Kasumi-1 (cell line): Measurements from ENCODE around the gene RASSF9.

Experiments used
- DNase-seq, 2 experiments: peaks; one replicate each; lab custom pipeline; 2025; lab: John Stamatoyannopoulos, UW

The RASSF9 gene

DNA sequence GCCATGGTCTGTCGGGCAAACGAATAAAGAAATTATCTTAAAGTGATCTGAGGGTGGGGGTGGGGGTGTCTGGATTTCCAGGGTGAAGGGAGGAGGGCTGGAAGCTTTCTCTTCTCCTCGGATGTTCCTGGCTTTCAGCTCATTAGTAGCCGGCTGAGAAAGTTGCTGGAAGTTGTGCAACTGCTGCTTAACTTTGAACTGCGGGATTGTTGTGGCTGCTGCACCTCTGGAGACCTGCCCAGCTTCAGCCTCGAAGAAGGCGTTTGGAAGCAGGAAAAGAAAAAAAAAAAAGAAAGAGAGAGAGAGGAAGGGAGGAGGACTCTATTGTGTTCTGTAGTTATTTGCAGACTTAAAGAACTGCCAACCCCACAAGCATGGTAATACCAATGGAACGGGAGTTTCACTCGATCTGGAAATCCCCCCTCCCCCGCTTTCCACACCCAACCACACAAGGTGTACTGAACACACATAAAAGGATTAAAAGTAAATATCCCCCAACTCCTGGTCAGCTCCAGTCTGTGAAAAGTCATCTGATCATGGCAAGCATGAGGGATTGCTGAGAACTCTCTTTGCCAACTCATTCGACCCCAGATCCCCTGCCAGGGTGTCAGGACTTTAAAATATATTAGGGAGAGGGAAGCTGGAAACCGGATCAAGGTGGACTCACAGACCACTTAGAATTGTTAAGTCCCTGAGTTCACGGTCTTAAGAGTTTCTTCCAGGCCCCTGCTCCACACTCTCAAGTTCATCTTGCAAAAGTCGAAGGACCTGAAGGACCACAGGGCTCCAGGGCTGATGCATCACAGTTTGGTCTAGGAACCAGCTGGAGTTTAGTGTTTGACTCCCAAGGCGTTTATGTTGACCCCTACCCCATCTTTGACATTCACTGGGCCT, at the start of gene RASSF9:
TSS of gene RASSF9 (minus strand) at position 213 of the 894 bp plus-strand sequence. CDS start at position 5, 208 bp downstream.
- no peak for DNase-seq

DNA sequence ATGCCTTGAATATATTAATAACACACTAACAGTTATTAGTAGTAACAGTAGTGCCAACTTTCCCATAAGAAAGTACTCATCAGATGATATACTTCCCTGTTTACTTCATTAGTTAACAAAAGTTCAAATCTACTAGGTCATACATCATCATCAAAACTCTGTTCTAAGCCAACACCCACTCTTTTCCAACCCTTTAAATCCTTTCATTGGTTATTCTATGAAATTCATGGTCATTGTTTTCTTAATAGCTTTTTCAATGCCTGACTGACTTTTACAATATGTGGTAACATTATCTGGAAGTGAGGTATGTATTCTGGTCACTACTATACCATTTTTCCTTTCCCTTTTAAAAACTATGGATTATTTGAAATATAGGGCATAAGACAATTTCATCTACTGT, 47.6 kb upstream of the RASSF9 start:
- DNase-seq = no peak

- DNase-seq = no peak
Measured at GRCh38 chr12:85877459-85877858, 41.2 kb upstream of the RASSF9 start.

DNA sequence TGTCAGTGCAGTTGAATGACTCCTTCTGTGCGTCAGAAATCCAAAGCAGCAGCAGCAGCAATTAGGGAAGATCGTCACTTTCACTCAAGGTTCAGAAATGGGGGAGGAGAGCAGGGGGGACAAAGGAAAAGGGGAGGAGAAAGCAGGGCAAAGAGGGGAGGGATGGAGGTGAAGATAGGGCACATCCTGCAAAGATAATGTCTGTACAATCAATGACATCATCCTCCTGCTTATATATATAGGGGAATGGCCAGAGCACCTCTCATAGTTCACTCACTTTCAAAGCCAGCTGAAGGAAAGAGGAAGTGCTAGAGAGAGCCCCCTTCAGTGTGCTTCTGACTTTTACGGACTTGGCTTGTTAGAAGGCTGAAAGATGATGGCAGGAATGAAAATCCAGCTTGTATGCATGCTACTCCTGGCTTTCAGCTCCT, 37.8 kb upstream of the RASSF9 start, which contains the start of gene NTS:
TSS of gene NTS (plus strand) at position 265 of the 431 bp plus-strand sequence. CDS start at position 374, 109 bp downstream.
- peak; percentile 76 to 84 for DNase-seq

DNA sequence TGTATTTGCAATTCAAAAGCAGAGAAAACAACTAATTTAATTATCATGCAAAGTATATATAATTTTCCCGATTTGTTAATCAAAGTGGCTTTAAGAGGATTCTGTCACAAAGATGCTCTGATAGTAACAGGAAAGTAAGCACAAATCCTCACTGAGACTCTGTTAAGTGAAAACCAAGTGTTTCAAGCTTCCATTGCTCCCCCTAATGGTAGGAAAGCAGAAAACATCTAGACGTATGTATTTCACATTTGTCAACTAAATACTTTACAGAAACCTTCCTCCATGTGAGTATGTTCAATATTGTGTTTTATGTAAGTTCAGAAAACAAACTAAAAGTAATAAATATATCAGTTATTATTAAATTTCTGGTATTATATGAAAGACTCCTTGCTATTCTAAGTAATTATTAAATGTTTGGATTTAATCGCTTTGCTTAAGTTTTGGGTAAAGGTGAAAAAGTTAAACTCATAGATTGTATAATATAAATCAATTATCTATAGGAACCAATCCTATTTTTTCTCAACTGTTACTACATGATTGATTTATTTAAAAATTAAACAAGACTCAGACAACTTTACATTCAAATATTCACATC, 36.4 kb upstream of the RASSF9 start:
- peak; percentile 76 to 84 for DNase-seq

GRCh38 chr12:85866986-85867776, 31.0 kb upstream of the RASSF9 start:
- peak; percentile 73 to 81 for DNase-seq

- no peak for DNase-seq
Measured at GRCh38 chr12:85865890-85866289, 29.7 kb upstream of the RASSF9 start.

- DNase-seq = no peak
Measured at GRCh38 chr12:85856966-85857365, 20.8 kb upstream of the RASSF9 start.

GRCh38 chr12:85855305-85855704, 19.1 kb upstream of the RASSF9 start:
- DNase-seq = no peak

- no peak for DNase-seq
Measured at GRCh38 chr12:85849344-85849743, 13.1 kb upstream of the RASSF9 start.

DNA sequence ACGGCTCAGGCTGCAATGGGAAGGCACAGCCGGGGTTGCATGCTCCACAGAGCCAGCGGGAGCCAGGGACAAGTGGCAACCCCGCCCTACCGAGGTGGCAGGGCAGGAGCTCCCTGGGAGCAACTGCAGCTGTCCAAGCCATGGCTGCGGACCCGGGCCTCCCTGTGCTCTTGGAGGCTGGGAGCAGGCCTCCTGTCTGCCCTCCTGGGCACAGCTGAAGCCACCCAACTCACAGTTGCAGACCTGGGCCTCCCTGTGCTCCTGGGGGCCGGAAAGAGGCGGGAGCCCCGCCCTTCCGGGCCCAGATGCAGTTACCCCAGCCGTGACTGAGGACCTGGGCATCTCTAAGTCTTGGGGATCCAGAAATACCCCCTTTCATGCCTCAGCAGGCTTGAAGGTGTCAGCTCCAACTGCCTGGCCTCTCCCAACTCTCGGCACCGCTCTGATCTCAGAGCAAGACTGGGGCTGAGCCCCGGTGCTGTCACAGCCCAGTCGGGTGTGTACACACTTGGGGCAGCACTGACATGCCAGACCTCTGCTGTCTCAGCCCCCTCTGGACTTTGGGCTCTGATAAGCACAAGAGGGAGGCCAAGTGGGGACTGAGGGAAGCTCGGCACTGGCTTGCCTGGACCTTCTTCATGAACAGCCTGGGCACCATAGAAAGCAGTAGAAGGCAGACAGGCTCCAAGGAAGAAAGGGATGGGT, 7.5 kb upstream of the RASSF9 start:
- DNase-seq = no peak

- no peak for DNase-seq
Measured at GRCh38 chr12:85835426-85836196, 598 bp downstream of the RASSF9 start.

- DNase-seq = no peak
Measured at GRCh38 chr12:85834378-85834777, 1.8 kb downstream of the RASSF9 start.

- no peak for DNase-seq
Measured at GRCh38 chr12:85833579-85833978, 2.6 kb downstream of the RASSF9 start.

GRCh38 chr12:85831327-85831990, 4.8 kb downstream of the RASSF9 start:
- no peak for DNase-seq

- no peak for DNase-seq
Measured at GRCh38 chr12:85829391-85829790, 6.8 kb downstream of the RASSF9 start.

DNA sequence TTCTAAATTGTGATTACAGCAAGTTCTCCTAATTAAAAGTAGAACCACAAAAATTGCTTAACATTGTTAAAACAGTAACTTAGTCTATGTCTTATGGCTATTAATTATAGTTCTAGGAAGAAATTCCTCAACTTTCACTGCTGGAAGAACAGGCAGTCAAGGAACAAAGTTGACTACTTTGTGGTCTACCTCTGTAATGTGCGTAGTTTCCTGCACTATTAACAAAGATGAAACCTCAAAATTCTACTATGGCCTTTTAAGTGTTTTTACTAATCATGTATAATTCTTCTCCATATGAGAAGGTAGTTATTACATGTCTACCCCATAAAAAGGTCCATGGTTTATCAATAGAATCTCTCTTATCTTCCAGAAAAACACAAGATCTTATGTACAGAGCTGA, 7.6 kb downstream of the RASSF9 start:
- no peak for DNase-seq

DNA sequence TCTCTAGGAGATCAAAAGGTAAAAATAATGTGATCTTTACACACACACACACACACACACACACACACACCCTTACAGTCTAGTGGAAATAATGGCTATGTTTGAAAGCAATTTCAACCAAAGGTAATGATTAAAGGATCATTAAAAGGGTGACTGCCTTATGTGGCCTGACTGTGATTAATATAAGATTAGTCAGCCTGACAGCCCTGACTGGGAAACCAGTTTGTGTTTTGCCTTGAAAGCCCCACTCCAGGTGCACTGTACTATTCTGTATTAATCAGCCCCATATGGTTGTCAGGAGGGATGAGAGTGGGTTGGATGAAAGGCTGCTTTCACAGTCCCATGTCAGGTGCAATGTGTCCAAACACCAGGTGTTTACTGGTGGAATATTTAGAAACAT, 10.5 kb downstream of the RASSF9 start:
- no peak for DNase-seq

- no peak for DNase-seq
Measured at GRCh38 chr12:85823436-85824180, 12.6 kb downstream of the RASSF9 start.

DNA sequence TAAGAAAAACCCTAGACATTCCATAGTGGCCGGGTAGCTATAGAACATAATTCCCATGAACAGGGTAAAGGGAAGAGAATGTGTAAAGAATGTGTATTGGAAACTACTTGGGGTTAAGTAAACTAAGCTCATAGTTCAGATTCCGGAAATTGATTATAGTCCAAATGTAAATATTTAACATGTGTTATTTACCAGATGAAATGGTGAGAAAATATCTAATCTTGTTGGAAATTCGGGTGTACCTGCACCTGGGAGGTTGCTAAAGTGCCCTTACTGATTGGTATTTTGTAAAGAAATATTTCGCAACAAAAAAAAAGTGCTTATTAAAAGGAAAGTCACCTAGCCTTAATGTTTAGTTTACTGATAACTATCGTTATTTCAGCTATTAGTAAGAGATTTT, 14.4 kb downstream of the RASSF9 start:
- no peak for DNase-seq
